A549 (cell line): ENCODE measurements around the gene PPP2R2C.

ENCODE experiments used
- CHD2 ChIP-seq: fragments of 150-350 bp; IDR thresholded peaks from 2 replicates; pipeline ENCODE4 v1.6.1; 2014; ENCODE audit warnings: low read length; ENCODE audit not compliant: partially characterized antibody
- JUN ChIP-seq, 2 experiments: fragments of >200 bp; sonication (Bioruptor Twin); formaldehyde crosslinking; IDR thresholded peaks; 2 replicates in 1 of 2; 3 replicates in 1 of 2; pipeline ENCODE4 v1.6.1; 2016 to 2017
- SREBF2 ChIP-seq: fragments of 450-650 bp; IDR thresholded peaks from 2 replicates; pipeline ENCODE4 v1.6.1; 2014; ENCODE audit warnings: mild to moderate bottlenecking, moderate library complexity
- TF ChIP-seq, protein P1 (sequence below): fragments of 200-600 bp; sonication (generic); IDR thresholded peaks from 2 replicates; pipeline ENCODE4 v1.6.1; 2016; ENCODE audit warnings: antibody characterized with exemption, mild to moderate bottlenecking, moderate library complexity
- TF ChIP-seq, protein P2 (sequence below): IDR thresholded peaks from 2 replicates; pipeline ENCODE4 v1.6.1; 2012

DNA sequence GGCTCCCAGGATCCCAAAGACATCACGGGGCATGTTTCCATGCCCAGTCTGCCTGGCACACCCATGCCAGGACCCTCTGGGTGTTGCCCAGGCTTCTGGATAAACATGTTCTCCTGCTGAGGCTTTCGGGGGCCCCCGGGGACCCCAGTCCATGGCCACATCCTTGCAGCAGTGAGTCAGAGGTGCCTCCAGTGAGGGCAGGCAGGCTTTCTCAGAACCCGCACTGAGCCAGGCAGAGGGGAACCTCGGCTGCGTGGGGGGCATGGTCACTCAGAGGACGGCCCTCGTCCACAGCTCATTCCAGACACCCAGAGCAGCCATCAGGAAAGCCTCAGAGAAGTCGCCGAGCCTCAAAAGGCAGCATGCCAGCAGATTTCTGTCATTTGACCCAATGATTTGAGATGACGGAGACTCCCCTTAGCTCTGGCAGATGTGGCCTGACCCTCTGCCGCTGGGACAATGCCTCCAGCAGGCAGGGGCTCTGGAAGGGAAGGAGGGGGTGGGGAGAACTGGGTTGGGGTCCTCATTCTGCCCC lies 54.8 kb downstream of the PPP2R2C start:
- TF ChIP-seq JUN (IDR thresholded peaks at IDR 0.05), result no peak
- TF ChIP-seq CHD2, result no peak
- TF ChIP-seq, protein P1, sequence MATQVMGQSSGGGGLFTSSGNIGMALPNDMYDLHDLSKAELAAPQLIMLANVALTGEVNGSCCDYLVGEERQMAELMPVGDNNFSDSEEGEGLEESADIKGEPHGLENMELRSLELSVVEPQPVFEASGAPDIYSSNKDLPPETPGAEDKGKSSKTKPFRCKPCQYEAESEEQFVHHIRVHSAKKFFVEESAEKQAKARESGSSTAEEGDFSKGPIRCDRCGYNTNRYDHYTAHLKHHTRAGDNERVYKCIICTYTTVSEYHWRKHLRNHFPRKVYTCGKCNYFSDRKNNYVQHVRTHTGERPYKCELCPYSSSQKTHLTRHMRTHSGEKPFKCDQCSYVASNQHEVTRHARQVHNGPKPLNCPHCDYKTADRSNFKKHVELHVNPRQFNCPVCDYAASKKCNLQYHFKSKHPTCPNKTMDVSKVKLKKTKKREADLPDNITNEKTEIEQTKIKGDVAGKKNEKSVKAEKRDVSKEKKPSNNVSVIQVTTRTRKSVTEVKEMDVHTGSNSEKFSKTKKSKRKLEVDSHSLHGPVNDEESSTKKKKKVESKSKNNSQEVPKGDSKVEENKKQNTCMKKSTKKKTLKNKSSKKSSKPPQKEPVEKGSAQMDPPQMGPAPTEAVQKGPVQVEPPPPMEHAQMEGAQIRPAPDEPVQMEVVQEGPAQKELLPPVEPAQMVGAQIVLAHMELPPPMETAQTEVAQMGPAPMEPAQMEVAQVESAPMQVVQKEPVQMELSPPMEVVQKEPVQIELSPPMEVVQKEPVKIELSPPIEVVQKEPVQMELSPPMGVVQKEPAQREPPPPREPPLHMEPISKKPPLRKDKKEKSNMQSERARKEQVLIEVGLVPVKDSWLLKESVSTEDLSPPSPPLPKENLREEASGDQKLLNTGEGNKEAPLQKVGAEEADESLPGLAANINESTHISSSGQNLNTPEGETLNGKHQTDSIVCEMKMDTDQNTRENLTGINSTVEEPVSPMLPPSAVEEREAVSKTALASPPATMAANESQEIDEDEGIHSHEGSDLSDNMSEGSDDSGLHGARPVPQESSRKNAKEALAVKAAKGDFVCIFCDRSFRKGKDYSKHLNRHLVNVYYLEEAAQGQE, result no peak
- TF ChIP-seq, protein P2, sequence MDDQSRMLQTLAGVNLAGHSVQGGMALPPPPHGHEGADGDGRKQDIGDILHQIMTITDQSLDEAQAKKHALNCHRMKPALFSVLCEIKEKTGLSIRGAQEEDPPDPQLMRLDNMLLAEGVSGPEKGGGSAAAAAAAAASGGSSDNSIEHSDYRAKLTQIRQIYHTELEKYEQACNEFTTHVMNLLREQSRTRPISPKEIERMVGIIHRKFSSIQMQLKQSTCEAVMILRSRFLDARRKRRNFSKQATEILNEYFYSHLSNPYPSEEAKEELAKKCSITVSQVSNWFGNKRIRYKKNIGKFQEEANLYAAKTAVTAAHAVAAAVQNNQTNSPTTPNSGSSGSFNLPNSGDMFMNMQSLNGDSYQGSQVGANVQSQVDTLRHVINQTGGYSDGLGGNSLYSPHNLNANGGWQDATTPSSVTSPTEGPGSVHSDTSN, result no peak
- TF ChIP-seq SREBF2, result no peak
